ENCODE data around the gene PPP6R1.

Gene PPP6R1

GRCh38 chr19:55265723-55266386, 7.0 kb upstream of the PPP6R1 start:
- in situ Hi-C loops (cut with HindIII; ENCODE audit: low pct_ligation_motif_present, low pct_unique_long_range_greater_than_20kb, low sequenced_read_pairs): no loop called here

DNA sequence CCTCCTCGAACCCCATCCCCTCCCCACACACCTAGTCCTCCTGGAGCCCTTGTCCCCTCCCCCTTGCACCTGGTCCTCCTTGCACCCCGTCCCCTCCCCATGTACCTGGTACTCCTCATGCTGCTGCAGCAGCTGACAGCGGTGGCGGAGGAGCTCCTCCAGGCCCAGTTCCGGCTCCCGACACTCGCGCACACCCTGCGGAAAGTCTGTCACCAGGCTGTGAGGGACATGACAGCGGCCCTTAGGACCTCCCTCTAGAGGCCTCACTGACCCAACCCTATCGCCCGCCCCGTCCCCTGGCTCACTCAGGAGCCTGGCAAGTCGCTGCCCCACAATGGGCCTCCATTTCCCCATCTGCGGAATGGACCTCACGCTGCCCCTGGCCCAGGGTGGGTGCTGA, 6.4 kb upstream of the PPP6R1 start:
- no peak for DNase-seq

More at GRCh38 chr19:55265723-55266386, 7.0 kb upstream of the PPP6R1 start:
- no peak for DNase-seq

DNA sequence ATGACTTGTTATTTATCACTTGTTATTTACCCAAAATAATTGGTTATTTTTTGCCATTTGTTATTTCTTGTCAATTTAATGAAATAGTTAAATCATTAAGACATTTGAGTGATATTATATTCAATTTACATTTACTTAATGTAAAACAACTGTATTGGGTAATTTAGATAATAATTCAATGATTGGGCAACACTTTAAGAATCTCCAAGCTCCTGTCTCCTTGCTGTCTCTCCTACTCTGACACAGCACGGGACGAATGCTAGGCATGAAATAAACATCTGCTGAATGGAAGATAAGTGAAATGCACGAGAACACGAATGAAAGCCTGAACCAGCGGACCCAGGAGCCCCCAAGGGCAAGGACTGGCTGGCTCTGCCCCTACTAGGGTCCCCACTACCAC, 5.7 kb upstream of the PPP6R1 start:
- no peak for DNase-seq
- in situ Hi-C loops (cut with HindIII; ENCODE audit: low pct_ligation_motif_present, low pct_unique_long_range_greater_than_20kb, low sequenced_read_pairs): no loop called here

More for the DNA sequence above, 6.4 kb upstream of the PPP6R1 start:
- in situ Hi-C loops (cut with HindIII; ENCODE audit: low pct_ligation_motif_present, low pct_unique_long_range_greater_than_20kb, low sequenced_read_pairs): no loop called here

DNA sequence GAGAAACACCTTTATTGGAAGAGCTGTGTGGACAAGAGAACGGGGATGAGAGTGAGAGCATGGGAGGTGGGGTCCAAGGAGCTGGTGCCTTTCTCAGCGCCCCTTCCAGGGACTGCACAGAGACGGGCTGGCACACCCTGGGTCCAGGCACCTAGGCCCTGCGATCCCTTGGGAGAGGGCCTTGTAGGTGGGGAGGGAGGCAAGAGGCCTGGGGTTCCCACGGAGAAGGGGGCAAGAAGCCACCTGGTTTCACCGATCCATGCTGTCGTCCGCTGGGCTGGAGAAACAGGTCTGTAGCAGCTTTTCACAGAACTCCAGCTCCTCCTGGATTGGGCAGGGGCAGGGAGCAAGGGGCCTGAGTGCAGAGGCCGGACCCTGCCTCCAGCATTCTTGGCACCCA, 3.5 kb upstream of the PPP6R1 start:
- no peak for DNase-seq
- in situ Hi-C loops (cut with HindIII; ENCODE audit: low pct_ligation_motif_present, low pct_unique_long_range_greater_than_20kb, low sequenced_read_pairs): no loop called here

GRCh38 chr19:55261671-55262126, 2.9 kb upstream of the PPP6R1 start:
- in situ Hi-C loops (cut with HindIII; ENCODE audit: low pct_ligation_motif_present, low pct_unique_long_range_greater_than_20kb, low sequenced_read_pairs): no loop called here

GRCh38 chr19:55259540-55260210, 858 bp upstream of the PPP6R1 start:
- no peak for DNase-seq
- in situ Hi-C loops (cut with HindIII; ENCODE audit: low pct_ligation_motif_present, low pct_unique_long_range_greater_than_20kb, low sequenced_read_pairs): no loop called here

More at GRCh38 chr19:55261671-55262126, 2.9 kb upstream of the PPP6R1 start:
- DNase-seq: no peak

- DNase-seq: peak; percentile 4
- in situ Hi-C loops (cut with HindIII; ENCODE audit: low pct_ligation_motif_present, low pct_unique_long_range_greater_than_20kb, low sequenced_read_pairs): no loop called here
Observed at GRCh38 chr19:55258476-55258827, 365 bp downstream of the PPP6R1 start.

- peak; percentile 21 for DNase-seq
- in situ Hi-C loops (cut with HindIII; ENCODE audit: low pct_ligation_motif_present, low pct_unique_long_range_greater_than_20kb, low sequenced_read_pairs): no loop called here
Observed at GRCh38 chr19:55257461-55258420, 1.1 kb downstream of the PPP6R1 start.

DNA sequence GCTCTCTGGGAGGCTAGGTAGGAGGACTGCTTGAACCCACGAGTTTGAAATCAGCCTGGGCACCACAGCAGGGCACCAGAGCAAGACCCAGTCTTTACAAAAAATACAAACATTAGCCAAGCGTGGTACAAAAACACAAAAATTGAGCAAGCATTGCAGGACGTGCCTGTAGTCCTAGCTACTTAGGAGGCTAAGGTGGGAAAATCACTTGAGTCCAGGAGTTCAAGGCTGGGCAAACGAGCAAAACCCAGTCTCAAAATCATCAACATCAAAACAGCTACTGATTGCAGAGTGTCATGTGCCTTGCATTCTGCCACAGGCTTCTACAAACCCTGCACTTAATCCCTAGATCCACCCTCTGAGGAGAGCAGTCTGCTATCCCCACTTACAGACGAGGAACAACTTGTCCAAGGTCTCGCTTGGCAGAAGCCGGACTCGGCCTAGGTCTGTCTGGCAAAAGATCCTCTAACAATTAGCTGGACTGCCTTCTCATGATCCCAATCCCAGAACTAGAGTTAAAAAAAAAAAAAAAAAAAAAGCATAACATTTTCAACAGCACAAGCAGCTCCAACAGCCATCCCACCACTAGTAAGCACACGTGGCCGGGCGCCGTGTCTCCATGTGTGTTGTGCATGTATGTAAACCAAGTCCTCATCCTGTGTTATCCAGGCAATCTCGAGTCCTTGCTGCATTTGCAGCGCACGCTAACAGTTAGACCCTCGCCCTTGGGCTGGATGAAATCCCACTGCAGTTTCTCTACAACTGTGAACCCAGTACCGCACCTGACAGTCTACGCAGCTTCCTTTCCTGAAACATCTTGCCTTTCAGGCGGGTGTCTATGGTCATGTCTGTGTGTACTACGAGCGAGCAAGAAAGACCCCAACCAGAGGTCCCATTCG, 2.0 kb downstream of the PPP6R1 start:
- in situ Hi-C loops (cut with HindIII; ENCODE audit: low pct_ligation_motif_present, low pct_unique_long_range_greater_than_20kb, low sequenced_read_pairs): no loop called here
- no peak for DNase-seq

DNA sequence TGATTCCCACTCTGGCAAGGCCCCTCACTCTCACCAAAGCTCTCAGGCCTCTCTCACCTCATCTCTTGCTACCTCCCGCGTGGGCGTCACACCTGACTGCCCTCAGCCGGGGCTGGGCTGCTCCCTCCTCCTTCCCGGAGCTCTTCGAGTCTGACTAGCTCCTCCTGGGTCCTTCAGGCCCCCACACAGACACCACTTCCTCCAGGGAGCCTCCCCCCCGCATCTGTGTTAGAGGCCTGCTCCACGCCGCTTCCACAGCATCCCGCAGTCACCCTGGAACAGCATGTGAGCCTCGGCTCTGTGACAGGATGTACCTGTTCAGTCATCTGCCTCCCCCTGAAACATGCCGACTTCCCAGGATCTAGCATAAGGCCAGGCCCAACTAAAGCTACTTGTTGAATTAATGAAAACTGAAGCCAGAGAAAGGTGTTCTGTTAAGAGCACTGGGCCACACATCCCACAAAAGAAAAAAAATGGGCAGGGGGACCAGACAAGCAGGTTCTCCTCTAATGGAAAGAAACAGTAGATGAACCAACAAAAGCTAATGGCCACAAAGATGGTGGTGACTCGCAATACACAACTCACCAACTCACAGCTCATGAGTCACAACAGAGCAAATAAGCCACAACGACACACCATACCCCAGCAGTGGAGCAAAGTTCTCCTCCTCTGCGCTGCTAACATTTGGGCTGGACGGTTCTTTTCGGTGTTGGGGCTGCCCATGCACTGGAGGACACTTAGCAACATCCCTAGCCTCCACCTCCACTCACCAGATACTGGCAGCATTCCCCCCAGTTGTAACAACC, 3.0 kb downstream of the PPP6R1 start:
- peak; percentile 6 for DNase-seq
- in situ Hi-C loops (cut with HindIII; ENCODE audit: low pct_ligation_motif_present, low pct_unique_long_range_greater_than_20kb, low sequenced_read_pairs): no loop called here

GRCh38 chr19:55254625-55254977, 4.2 kb downstream of the PPP6R1 start:
- no peak for DNase-seq
- in situ Hi-C loops (cut with HindIII; ENCODE audit: low pct_ligation_motif_present, low pct_unique_long_range_greater_than_20kb, low sequenced_read_pairs): no loop called here

DNA sequence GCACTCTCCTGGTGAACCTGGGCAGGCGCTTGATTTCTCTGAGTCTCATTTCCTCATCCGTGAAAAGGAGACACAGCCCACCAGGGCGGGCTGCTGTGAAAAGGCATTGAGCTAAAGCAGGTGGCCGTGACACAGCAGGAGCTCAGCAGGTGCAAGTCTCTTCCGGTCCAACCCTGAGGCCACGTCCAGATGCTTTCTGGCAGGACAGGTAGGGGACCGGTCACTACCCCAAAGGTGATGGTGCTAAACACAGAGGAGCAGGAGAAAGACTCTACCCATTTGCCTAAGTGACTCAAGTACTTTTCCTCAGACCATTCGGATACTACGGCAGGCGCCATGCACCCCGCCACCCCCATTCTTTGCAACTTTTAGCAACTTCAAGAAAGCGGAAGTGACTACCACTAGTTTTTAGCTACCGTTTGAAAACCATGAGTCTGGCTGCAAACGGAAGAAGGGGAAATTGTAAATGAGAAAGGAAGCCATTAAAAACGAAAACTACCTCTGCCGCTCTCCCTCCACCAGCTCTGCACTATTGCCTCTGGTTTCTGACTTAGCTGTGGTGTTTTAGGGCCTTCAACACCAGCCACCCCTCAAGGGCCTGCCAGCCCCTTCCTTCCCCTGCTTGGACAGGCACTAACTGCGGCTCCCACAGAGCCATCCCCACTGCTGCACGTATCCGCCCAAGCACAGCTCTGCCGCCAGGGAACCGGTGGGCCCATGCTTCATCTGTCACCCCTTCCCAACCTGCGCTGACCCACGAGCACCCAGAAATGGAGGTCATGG, 4.8 kb downstream of the PPP6R1 start:
- DNase-seq: no peak
- in situ Hi-C loops (cut with HindIII; ENCODE audit: low pct_ligation_motif_present, low pct_unique_long_range_greater_than_20kb, low sequenced_read_pairs): no loop called here

DNA sequence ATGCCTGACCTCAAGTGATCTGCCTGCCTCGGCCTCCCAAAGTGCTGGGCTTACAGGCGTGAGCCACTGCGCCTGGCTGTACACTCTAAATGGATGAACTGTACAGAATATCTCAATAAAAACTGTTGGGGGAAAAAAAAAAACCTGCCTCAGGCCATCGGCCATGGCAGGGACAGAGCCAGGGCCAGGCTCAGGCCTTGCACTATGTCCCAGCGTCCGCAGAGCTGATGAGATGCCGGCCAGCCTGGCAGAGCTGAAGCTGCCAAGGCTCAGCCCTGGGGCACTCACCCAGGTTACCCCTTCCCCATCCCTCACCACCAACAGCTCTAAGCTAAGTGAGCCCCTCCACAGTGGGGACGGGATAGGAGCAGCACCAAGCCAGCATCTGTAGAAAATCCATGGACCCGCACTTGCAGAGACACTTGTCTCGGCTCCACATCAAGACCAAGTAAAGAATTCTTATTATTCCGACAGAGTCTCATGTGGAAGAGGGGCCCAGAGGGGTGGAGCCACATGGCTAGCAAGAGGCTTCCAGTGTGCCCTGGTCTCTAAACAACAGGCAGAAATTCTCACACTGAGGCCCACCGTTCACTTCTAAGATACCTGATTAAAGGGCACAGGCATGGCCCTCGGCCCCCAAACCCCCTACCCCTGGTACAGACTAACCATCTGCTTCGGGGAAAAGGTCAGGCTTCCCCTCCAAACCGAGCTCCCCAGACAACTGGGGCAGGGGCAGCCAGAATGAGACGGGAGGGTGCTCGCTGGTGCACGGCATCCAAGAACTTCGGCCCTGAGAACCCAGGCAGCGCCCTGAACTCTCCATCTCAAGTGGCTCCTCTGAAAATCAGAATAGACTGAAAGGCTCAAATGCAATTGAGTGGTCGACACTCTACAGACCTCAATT, 5.8 kb downstream of the PPP6R1 start:
- no peak for DNase-seq
- in situ Hi-C loops (cut with HindIII; ENCODE audit: low pct_ligation_motif_present, low pct_unique_long_range_greater_than_20kb, low sequenced_read_pairs): no loop called here

- peak; percentile 28 for DNase-seq
- in situ Hi-C loops (cut with HindIII; ENCODE audit: low pct_ligation_motif_present, low pct_unique_long_range_greater_than_20kb, low sequenced_read_pairs): no loop called here
Observed at GRCh38 chr19:55251341-55252081, 7.3 kb downstream of the PPP6R1 start.

DNA sequence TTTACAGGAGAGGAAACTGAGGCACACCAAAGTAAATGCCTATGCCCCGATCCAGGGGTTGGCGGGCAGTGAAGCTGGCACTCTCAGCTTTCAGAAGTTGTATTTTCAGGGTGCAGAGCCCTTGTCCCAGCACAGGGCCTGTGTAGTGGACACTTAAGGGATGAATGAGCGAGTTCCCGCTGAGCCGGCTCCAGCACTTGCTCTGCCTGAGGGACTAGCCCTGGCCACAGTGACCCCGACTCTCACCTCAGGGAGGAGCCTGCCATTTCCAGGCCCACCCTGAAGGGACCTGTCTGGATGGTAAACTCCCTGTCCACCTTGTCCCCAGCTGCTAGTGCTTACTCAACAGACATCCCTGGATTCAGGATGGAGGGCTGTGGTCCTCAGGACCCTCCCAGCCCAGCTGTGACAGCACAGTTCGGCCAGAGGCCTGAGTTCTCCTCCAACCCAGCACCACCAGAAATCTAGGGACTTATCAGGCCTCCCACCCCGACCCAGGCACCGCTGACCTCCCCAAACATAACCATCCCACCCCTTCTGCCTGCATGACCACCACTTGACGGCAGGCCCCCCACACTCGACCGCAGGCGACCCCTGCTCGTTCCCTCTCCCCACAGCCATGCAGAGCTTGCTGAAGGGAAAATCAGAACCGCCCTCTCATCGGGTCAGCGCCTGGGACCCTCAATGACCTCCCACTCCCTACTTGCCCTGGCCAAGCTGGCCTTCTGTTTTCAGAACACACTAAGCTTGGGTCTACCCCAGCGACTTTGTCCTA, 8.4 kb downstream of the PPP6R1 start:
- DNase-seq: no peak
- in situ Hi-C loops (cut with HindIII; ENCODE audit: low pct_ligation_motif_present, low pct_unique_long_range_greater_than_20kb, low sequenced_read_pairs): no loop called here
